ENCODE measurements around the gene CMC4.

CMC4 gene, protein sequence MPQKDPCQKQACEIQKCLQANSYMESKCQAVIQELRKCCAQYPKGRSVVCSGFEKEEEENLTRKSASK

DNA sequence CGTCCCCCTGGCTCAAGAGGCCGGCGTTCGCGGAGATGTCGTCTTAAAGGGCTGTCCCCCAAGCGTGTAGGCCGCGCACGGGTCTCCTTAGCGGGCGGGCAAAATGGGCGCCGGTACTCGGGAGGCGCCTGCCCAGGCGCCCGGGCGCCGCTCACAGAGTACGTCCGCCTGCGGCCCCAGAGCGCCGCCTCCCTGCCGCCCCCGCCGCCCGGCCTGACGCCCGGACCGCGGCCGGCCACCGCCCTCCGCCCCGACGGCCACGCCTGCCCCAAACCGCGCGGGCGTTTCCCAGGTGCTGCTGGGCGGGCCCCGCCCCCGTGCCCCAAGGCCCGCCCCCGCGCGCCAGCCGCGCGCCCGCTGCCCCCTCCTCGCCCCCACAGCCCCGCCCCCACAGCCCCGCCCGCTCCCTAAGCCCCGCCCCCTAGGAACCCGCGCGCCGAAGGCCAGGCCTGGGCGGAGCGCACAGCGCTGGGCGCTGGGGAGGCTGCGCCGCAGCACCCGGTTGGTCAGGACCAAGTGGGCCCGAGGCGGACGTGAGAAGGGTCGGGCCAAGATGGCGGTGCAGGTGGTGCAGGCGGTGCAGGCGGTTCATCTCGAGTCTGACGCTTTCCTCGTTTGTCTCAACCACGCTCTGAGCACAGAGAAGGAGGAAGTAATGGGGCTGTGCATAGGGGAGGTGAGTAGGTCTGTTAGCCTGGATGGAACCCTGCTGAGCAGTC, at the start of gene CMC4, which contains the start of the genes BRCC3 and MTCP1:
Gene CMC4, minus strand, starts transcription at position 162 of the 719 bp plus-strand sequence. CDS start 7,113 bp downstream, outside the sequence.
Gene BRCC3, plus strand, starts transcription at position 534 of the 719 bp plus-strand sequence. Its CDS starts 20 bp downstream, at position 554.
Gene MTCP1, minus strand, starts transcription at position 162 of the 719 bp plus-strand sequence. CDS start 5,126 bp downstream, outside the sequence.
- in situ Hi-C loops (cut with HindIII; ENCODE audit: low sequenced_read_pairs) = no loop called here

DNA sequence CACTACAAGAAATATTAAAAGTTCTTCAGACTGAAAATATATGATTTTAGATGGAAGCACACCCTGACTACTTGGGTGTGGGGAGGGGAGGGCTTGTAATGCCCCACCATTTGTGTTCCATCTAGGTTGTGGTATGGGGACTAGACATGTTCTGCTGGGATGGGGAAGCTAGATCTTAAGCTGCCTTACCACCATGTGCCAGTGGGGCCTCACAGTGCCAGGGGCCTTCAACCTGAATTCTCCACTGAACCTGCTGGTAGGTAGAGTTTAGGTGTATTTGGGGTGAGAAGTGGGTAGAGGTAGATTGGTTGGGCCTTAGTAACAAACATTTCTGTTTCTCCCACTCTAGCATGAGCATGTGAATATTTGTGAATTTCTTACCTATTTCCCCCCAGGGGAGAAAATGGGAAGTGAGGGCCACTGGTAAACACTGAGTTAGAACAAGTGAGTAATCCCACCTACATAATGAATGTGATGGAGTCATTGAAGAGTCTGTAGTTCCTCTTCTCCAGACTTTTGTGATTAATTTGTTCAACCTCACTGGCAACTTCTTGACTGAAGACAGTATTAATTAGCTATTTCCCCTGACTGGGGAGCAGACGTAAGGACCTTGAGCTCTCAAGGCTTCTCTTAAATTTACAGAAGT, 44.4 kb upstream of the CMC4 start:
- in situ Hi-C loops (cut with HindIII; ENCODE audit: low sequenced_read_pairs) = no loop called here

DNA sequence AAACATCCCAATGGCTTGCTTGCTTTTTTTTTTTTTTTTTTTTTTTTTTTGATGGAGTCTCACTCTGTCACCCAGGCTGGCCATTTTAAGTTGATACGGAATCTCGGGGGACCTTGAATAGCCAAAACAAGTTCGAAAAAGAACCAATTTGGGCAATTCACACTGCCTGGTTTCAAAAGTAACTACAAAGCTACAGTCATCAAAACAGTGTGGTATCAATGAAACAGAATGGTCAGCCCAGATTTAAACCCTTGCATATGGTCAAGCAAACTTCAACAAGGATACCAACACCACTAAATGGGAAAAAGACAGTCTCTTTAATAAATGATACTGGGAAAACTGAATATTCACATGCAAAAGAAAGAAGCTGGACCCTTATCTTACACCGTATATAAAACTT, 42.2 kb upstream of the CMC4 start:
- in situ Hi-C loops (cut with HindIII; ENCODE audit: low sequenced_read_pairs) = no loop called here

- in situ Hi-C loops (cut with HindIII; ENCODE audit: low sequenced_read_pairs) = no loop called here
Measured at GRCh38 chrX:155112171-155112570, 41.2 kb upstream of the CMC4 start.

- in situ Hi-C loops (cut with HindIII; ENCODE audit: low sequenced_read_pairs) = no loop called here
Measured at GRCh38 chrX:155108427-155108826, 37.5 kb upstream of the CMC4 start.

- in situ Hi-C loops (cut with HindIII; ENCODE audit: low sequenced_read_pairs) = no loop called here
Measured at GRCh38 chrX:155105919-155106318, 35.0 kb upstream of the CMC4 start.

DNA sequence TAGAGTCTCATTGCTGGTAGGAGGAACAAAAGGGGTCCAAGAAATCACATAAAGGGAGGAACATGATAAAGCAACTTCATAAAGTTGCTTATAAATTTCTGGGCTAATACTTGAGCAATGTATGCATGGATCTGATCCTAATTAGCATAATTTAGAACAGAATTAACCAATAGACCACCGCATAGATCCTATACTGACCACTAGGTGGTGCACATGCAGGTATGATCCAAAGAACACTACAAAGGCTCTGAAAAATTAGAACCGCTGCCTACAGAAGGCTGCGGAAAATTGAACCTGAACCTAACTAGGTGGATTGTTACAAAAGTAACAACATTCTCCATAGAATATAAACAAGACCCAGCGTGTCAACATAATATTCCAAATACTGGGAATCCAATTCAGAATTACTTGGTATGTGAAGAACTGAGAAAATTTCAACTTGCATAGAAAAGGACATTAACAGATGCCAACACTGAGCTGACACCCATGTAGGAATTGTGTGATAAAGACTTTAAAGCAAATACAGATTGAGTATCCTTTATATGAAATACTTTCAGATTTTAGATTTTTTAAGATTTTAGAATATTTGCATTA, 23.6 kb upstream of the CMC4 start:
- in situ Hi-C loops (cut with HindIII; ENCODE audit: low sequenced_read_pairs) = no loop called here

DNA sequence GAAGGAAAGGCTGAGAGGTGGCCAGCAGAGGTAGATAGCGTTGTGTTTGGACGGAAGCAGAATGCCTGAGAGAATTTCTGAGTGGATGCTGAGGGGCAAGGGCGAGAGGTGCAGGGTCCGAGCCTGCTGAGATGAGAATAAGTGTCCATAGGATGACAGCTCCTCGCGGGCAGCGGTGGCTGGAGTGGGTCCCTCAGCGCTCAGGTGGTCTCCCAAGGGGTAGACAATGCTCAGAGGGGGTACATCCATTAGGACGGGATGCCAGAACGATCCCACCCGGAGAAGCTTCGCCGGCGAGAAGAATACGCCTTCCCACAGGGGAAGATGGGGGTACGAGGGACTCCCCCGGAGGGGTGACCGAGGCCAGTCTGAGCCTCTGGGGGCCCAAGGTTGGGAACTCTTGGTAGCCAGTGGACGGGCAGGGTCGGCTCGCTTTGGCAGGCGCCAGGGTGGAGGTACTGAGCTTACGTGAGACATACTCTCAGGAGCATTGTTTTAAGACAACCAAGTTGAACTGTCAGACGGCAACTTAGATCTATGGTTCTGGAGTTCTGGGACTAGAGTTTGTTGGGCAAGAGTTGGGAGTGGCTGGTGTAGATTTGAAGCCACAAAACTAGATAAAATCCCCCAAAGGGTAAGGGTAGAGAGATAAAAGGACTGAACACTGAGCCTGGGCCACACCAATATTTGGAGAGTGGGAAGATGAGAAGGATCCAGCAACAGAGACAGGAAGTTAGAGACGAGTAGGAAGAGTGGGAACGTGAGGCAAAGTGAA, 16.2 kb upstream of the CMC4 start:
- in situ Hi-C loops (cut with HindIII; ENCODE audit: low sequenced_read_pairs) = no loop called here

DNA sequence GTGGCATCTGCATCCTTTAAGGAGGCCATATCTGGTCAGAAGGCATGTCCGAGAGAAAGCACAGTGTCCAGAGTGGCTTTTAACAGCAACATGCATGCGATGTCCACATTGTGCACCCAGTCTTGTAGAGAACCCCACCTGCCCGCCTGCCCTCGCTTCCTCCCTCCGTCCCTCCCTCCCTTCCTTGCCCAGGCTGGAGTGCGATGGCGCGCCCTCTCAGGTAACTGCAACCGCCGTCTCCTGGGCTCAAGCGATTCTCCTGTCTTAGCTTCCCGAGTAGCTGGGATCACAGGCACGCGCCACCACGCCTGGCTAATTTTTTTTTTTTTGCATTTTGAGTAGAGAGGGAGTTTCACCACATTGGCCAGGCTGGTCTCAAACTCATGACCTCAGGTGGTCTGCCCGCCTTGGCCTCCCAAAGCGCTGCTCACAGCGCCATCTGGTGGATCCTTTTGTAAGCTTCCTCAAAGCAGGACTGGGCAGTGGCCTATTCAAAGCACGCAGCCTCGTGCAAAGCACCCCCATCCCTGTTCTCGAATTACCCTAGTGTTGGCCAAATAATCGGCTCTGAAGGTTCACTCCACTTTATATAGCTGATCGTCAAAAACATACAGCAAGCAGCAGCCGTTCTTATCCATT, 15.4 kb upstream of the CMC4 start:
- in situ Hi-C loops (cut with HindIII; ENCODE audit: low sequenced_read_pairs) = no loop called here

DNA sequence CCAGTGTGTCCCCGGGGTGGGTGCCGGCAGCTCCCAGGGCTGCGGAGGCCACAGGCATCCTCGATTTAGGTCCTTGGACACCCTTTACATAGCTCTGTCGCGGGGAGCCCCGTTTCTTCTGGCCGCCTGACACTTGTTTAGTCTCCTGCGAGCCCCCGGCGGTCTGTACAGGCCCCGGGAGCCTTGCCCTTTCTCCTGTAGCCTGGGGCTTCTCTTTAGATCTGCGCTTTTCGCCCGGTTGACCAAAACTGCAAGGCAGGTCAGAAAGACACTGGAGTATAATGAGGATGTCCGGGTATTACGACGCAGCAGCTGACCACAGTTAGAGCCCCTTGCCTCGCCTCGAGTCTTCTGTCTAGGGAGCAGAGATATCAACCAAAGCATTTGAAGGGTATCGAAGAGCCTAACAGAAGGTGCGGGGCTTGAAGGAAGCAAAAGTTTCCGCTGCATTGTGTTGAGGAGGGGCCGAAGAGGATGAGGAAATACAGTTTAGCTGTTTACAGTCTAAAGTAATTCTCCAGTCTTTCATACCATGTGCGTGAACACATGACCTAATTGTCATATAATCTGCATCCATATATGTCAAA, 851 bp upstream of the CMC4 start:
- in situ Hi-C loops (cut with HindIII; ENCODE audit: low sequenced_read_pairs) = no loop called here

GRCh38 chrX:155070663-155070974, 317 bp downstream of the CMC4 start:
- in situ Hi-C loops (cut with HindIII; ENCODE audit: low sequenced_read_pairs) = no loop called here

- in situ Hi-C loops (cut with HindIII; ENCODE audit: low sequenced_read_pairs) = no loop called here
Measured at GRCh38 chrX:155070038-155070437, 898 bp downstream of the CMC4 start.

- in situ Hi-C loops (cut with HindIII; ENCODE audit: low sequenced_read_pairs) = no loop called here
Measured at GRCh38 chrX:155069414-155069813, 1.5 kb downstream of the CMC4 start.

- in situ Hi-C loops (cut with HindIII; ENCODE audit: low sequenced_read_pairs) = no loop called here
Measured at GRCh38 chrX:155068165-155068564, 2.8 kb downstream of the CMC4 start.

GRCh38 chrX:155065035-155065734, 5.8 kb downstream of the CMC4 start:
- in situ Hi-C loops (cut with HindIII; ENCODE audit: low sequenced_read_pairs) = no loop called here

DNA sequence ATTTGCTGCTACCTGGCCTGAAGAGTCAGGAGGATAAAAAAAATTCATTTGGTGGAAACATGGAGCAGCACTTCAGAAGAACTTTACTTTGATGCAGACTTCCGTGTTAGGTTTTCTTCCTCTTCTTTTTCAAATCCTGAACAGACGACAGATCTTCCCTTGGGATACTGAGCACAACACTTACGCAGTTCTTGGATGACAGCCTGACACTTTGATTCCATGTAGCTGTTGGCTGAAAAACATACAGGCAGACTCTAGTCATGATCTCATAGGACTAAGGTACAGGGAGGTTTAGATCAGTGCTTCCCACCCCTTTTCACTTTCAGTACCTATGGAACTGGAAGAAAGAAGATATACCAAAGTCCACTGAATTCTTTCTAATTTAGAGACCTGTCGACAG, 9.2 kb downstream of the CMC4 start:
- in situ Hi-C loops (cut with HindIII; ENCODE audit: low sequenced_read_pairs) = no loop called here

- in situ Hi-C loops (cut with HindIII; ENCODE audit: low sequenced_read_pairs) = no loop called here
Measured at GRCh38 chrX:155056877-155057792, 13.8 kb downstream of the CMC4 start.

DNA sequence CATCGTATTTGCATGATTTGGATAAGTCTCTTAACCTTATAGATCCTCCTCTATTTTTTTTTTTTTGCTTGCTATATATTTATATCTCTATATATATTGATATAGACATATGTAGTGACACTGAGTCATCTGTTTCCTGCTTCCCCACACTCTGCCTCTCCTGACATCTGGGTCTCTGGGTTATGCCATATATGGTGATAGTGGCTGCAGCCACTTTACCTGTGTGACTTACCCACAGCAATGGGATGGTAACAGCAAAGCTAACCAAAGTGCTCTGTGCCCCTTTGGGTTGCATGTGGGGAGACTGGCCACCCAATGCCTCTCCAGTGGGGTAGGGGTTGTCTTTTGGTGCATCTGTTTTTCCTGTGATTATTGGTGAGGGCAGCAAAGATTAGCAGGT, 14.5 kb downstream of the CMC4 start:
- in situ Hi-C loops (cut with HindIII; ENCODE audit: low sequenced_read_pairs) = no loop called here

GRCh38 chrX:155055494-155055893, 15.4 kb downstream of the CMC4 start:
- in situ Hi-C loops (cut with HindIII; ENCODE audit: low sequenced_read_pairs) = no loop called here
